GM18526 (cell line): ENCODE results near the gene TRIM65.

Source experiments
- POLR2A ChIP-seq: IDR thresholded peaks from 3 replicates; pipeline ENCODE4 v1.6.1; 2011; ENCODE audit not compliant: insufficient read length; ENCODE audit errors: extremely low read depth

TRIM65 gene

GRCh38 chr17:75875182-75875939 is 21.4 kb downstream of the TRIM65 start:
- TF ChIP-seq POLR2A, result no peak

DNA sequence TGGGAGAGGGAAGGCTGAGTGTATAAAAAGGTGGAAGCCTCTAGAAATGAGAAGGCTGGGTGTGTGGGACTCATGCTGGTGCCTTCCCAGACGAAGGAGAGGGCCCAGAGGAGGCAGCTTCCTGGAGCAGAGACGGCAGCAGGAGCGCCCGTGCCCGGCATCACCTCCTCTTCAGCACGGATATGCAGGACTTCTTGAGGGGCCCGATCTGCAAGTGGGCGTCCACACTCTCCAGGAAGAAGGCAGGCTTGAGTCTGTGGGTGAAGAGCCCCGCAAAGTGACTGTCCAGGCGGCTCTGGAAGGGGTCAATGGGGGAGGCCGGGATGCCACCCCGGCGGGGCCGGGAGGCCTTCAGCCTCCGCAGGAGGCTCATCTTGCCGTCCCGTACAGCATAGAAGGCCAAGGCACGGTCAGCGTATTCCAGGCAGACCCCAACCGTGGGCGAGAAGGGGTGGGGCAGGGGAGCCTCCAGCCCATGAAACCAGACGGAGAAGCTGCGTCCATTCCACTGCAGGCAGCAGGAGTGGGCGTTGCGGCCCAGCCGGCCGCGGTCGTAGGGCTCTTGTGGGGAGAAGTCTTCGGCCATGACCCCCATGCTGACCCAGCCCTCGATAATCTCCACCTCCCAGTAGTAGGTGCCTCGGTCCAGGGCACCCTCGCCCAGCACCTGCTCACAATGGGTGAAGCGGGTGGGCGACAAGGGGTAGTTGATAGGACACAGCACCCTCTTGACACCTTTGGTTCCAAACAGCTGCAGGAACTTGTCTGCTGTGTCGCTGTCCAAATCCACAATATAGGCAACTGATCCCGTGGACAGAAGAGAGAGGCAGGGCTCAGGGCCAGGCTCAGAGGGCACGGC is 22.2 kb downstream of the TRIM65 start:
- no peak for TF ChIP-seq POLR2A

- TF ChIP-seq POLR2A, result no peak
Measured at GRCh38 chr17:75873587-75874322, 23.0 kb downstream of the TRIM65 start.

- no peak for TF ChIP-seq POLR2A
Measured at GRCh38 chr17:75872434-75873351, 24.1 kb downstream of the TRIM65 start.

DNA sequence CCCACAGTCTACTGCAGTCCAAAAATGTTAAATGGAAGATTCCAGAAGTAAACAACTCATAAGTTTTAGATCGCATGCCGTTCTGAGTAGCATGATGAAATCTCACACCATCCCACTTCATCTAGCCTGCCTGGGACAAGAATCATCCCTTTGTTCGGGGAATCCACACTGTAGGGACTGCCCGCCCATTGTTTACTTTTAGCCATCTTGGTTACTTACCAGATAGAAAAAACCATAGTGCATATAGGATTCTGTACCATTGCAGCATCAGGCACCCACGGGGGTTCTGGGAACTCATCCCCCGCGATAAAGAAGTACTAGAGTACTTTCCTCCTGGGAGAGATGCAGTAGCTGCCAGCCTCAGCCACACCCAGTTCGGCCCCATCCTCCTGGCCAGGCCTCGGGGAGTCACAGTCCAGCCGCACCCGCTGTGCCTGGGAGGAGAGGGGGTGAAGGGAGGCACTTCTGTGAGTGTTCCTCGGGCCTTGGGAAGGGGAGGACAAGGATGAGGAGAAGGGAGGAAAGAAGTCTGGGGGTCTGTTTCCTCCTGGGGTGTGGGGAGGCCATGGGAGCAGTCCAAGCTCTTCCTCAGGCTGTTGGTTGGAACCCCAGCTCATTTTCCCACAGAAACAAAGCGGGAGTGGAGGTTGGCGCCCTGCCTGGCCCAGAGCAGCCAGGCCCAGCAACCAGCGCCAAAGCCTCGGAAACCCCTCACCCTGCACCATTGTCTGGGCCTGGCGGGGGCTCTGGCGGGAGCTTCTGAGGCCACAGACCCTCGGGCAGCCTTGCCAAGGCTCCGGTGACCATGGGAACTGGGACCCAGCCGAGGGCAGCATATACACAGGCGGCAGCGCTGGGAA is 27.2 kb downstream of the TRIM65 start:
- TF ChIP-seq POLR2A, result no peak

DNA sequence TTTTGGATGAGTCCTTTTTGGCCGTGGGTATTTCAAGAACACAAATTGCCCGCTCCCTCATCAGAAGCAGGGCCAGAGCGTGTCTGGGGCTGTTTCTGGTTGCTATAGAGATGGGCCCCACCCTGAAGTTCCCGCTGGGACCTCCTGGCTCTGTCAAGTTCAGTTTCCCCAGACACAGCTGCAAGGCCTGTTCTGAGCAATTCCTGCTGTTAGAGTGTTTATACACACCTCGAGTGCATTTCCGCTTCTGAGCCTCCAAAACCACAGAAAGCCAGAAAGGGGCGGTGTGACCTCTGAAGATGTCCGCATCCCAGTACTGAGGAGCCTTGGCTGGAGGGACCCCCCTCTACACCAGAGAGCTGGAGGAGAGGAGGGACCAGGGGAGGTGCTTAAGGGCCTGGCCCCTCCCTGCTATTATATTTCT is 32.3 kb downstream of the TRIM65 start:
- TF ChIP-seq POLR2A, result no peak

- TF ChIP-seq POLR2A, result no peak
Measured at GRCh38 chr17:75861927-75862317, 34.8 kb downstream of the TRIM65 start.

DNA sequence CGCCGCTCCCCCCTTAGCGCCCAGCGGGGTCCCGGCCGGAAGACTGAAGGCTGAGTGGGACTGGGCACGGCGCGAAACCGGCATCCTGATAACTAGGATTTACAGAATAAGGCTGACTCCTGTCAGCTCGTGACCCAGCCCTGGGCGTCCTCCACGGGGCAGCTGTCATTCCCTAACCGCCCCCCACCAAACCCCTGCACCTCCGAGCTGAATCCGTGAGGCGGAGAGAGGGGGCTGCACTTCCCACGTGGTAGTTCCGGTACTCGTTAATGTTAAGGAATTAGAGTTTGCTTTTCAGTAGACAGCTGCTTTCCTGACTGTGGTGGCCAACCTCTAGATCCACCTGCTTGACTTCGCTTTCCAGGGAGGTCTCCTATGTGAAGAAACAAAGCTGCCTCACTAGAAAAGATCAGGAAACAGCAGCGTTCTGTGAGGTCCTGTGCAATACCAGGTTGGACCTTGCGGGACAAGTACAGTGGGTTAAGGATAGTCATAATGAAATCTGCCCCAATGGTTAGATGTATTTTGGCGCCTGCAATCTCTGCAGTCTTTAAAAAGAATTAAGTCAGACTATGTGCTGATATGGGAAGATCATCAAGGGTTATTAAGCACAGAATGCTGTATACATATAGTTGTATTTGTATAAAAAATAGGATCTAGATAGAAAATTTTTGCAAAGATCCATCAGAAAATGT is 40.5 kb downstream of the TRIM65 start:
- TF ChIP-seq POLR2A, result no peak

DNA sequence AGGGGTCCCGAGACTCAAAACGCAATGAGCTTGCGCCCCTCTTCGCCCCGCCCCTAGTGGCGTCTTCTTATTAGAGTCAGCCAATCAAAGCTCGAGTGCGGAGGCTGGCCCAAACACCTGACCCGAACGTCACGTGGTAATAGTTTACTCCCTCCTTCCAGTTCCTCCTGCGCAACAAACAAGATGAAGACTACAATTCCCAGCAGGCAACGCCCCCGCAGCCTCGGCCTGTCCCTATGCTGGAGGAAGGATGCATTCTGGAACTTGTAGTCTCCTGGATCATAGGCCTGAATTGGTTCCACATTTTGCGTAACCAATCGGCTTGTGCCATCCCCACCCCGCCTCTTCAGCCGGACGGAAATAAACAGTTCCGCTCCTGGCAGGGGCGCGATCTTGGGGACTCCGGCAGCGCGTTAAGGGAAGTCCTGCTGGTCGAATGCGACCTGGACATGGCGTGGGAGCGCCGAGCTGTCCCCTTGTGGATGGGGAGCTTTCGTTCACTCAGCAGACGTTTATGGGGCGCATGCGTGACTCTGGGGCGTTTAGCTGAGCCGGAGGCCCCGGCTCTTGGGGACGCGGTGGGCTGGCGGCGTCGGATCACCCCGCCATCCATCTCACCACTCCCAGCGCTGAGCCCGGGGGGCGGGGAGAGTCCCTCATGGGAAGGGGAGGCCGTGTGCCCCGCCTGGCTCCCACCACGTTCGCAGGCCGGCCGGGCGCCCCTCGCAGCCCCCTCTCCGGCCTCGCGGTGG is 41.3 kb downstream of the TRIM65 start, which contains the start of gene WBP2:
WBP2 (minus strand) TSS at position 26 of the 752 bp plus-strand sequence. CDS start 38 bp downstream, outside the sequence.
- TF ChIP-seq POLR2A, result peak; percentile 97

DNA sequence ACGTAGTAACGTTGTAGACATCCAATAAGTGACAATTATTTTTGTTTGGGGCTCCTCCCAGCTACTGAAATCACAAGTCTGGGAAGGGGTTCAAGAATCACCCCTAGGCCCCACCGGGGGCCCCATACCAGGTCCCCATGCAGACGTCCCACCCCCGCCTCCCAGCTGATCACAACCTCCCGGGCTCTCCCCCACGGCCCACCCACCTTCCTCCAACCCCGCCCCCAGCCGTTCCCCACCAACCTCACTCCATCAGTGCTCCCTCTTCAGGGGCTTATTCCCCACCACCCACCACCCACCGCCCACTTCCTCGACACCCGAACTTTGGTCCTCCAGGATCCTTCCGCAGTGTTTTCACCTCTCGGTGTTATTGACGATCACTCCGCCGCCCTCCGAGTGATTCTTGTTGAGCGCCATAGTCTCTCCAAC is 41.9 kb downstream of the TRIM65 start:
- no peak for TF ChIP-seq POLR2A

DNA sequence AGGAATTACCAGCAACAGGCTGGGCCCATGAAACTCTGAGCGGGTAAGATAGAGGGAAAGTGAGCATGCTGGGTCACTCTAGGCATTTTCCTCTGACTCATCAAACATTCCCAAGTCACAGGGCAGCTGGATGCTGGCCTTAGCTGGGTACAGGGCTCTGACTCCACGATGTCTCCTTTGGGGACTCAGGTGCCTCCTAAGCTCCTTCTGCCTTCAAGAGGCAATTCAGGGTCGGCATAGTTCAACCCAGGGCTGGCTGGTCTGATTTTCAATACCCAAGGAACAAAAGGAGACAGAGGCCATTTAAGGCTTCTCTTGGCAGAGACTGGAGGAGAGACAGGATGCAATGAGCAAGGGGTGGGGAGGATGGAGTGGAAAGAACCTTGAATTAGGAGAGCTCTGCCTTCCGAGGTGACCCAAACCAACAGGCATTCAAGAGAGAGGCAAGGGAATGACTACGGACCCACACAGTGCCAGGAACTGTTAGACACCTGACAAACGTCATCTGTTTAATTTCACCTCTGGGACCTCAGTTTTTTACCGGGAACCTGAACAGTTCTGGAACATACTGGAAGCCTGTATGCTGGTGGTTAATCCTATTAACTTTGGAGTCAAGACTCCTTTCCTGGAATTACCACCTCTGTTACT is 42.5 kb downstream of the TRIM65 start:
- no peak for TF ChIP-seq POLR2A

DNA sequence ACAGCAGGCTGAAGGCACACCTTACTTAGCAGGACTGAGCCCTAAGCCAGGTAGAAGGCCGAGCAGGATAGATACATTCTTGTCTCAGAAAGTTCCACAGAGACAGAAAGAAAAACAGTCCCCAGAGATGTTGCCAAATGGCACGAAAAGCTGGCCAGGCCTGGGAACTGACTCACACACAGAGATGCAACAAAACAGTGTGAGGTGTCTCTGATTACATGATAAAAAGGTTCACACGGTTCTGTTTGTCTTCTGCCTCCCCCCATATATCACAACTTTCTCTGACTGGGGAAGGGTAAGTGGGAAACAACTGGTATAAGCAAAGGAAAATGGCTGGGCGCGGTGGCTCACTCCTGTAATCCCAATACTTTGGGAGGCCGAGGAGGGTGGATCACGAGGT is 43.3 kb downstream of the TRIM65 start:
- no peak for TF ChIP-seq POLR2A
